NCI-H187 treated with DMSO at 0.1 percent for 48 hours (cell line): ENCODE data around the gene PDE9A.
"Not testable (repeated sequence)": the region's sequence is repeated elsewhere in the genome, so short reads cannot be mapped to it uniquely, and the experiment has no call there.

Experiments used
- DNase-seq: peaks from one replicate; lab custom pipeline; 2025; lab: John Stamatoyannopoulos, UW

The PDE9A gene

DNA sequence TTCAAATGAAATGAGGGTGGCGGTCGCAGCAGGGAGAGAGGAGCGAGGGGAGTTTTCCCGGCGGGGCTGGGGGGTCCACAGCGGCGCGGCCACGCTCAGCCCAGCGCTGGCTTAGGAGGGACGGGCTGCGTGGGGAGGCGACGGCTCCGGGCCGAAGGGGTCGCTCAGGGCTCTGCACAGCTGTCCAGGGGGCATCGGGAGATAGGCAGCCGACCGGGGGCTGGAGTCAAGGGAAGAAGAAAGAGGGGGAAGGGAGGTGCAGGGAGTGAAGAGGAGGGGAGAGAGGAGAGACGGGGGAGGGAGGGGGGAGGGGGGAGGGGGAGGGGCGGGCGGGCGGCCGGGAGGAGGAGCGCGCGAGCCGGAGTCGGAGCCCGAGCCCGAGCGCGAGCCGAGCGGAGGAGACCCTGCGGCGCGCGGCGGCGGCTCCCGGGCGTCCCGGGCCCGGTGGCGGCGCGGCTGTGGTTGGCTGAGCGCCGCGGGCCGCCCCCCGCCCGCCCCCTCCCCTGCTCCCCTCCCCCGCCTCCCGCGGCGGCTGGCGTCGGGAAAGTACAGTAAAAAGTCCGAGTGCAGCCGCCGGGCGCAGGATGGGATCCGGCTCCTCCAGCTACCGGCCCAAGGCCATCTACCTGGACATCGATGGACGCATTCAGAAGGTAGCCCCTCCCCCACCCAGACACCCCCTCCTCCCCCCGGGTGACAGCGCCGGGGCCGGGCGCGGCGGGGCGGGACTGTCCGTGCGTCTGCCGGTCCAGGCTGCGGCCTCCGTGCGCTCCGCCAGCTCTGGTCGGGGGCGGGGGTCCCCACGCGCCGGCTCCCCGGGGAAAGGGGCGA is at the start of gene PDE9A:
PDE9A (plus strand) TSS at position 391 of the 831 bp plus-strand sequence; CDS start at position 585, 194 bp downstream.
- DNase-seq: no peak

GRCh38 chr21:42607102-42607501 is 46.3 kb upstream of the PDE9A start:
- DNase-seq: no peak

GRCh38 chr21:42607525-42608102 is 45.8 kb upstream of the PDE9A start:
- no peak for DNase-seq

GRCh38 chr21:42608446-42608845 is 45.0 kb upstream of the PDE9A start:
- DNase-seq: no peak

- no peak for DNase-seq
These were observed 43.6 kb upstream of the PDE9A start for GRCh38 chr21:42609811-42610210.

DNA sequence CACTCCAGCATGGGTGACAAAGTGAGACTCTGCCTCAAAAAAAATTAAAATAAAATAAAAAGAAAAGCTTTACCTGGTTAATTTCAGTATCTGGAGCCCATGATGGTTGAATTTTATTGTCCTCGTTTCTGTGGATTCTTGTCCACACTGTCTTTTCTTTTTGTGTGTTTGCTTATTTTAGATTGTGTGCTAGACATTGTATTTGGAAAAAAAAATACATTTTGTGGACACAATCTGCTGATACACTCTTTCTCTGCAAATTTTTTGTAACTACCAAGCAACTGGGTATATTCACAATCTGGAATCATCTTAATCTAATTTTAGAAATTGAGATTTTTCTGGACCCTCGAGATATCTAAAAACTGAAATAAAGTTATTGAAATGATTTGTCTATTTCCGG is 41.6 kb upstream of the PDE9A start:
- no peak for DNase-seq

DNA sequence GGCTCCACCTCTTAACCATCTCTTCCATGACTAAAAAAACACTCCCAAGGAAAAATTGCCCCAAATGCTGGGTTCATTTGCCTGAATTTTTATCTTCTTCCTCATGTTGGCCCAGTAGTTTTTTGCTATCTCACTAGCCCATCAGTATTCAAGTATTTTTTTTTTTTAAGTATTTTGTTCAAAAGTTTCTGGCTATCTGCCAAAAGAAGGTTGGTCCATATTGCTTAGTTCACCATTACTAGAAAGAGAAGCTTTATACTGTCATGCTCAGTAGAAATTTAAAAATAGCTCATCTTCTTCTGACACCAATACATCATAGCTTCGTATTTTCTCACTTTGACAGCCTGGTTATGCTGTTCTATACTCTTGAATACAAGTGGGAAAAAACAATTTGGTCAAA is 41.0 kb upstream of the PDE9A start:
- DNase-seq: no peak

DNA sequence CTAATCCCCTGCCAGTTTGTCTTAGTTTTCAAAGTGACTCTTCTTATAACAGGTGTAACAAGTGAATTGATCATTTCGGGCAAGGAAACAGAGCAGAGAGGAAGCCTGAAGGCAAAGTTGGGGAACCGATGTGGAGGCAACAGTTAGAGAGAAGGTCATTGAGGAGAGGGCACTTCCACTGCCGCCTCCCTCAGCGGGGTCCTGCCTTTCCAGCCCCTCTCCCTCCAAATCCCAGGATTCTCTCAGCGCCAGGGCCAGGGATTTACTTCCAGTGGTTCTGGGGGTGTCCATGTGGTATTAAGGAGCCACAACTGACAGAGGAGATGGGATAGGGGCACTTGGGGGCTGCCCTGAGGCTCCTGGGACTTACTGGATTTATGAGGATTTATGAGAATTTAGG is 39.7 kb upstream of the PDE9A start:
- DNase-seq: no peak

DNA sequence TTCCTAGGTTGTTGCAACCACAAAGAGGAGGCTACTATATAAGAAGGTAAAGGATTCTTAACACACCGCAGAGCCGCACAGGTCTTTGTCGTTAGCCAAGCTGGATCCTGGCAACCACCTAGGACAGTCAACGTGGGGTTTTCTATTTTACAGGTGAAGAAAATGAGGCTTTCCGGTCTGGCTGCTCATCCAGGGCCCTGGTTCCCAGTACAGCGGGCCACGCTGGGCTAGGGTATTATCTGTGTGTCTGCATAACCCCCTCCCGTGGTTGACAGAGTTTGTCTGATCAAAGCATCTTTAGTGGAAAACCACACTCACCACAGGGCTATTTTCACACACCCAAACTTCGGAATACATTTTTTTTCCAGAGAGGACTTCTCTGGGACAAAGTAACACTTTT is 39.0 kb upstream of the PDE9A start:
- DNase-seq: no peak

DNA sequence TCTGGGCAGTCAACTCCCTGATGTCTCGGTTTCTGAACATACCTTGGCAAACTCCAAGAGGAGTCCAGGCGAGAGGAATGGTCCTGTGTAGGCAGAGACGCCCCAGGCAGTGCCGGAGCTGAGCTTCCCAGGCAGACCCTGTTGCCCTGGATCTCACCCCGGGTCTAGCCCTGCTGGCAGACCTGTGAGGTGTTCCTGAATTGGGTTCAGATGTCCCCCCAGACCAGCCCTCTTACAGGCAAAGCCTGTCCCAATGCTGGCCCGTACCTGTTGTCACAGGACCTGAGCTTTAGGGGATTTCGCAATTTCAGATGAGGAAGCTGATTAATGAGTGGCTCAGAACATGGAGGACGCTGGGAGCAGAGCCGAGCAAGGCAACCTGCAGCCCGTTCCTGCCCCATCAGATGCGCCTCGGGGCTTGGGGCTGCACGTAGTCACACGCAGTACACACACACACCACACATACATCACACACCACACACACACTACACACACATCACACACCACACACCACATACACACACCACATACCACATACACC is 38.5 kb upstream of the PDE9A start:
- no peak for DNase-seq

DNA sequence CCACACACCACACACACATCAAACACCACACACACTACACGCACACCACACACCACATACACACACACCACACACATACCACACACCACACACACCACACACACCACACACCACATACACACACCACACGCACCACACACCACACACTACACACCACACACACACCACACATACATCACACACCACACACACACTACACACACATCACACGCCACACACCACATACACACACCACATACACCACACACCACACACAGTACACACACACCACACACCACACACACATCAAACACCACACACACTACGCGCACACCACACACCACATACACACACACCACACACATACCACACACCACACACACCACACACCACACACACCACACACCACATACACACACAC is 38.0 kb upstream of the PDE9A start:
- DNase-seq: not testable (repeated sequence)

GRCh38 chr21:42615924-42616323 is 37.5 kb upstream of the PDE9A start:
- DNase-seq: no peak

GRCh38 chr21:42616446-42616845 is 37.0 kb upstream of the PDE9A start:
- DNase-seq: no peak

- DNase-seq: no peak
These were observed 36.5 kb upstream of the PDE9A start for GRCh38 chr21:42616941-42617340.

DNA sequence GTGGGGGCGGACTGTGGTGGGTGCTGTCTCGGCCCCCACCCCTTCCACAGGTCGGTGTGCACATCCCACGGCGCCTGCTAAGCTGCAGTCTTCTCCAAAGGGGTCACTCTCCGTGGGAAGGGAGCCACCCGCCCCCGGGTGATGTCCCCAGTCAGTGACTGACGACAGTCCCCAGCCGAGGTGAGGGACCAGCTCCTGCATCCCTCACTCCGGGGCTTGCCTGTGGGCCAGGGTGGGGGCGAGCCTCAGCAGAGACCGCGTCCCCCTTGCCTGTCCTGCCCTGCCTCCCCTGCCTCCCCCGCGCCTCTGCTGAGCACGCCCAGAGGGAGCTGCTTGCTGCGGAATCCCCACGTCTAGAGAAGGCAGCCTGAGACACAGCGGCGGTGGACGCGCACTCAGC is 35.9 kb upstream of the PDE9A start:
- DNase-seq: no peak

GRCh38 chr21:42618707-42619102 is 34.7 kb upstream of the PDE9A start:
- DNase-seq: no peak

GRCh38 chr21:42619166-42619565 is 34.3 kb upstream of the PDE9A start:
- DNase-seq: no peak

- DNase-seq: no peak
These were observed 33.6 kb upstream of the PDE9A start for GRCh38 chr21:42619841-42620240.

DNA sequence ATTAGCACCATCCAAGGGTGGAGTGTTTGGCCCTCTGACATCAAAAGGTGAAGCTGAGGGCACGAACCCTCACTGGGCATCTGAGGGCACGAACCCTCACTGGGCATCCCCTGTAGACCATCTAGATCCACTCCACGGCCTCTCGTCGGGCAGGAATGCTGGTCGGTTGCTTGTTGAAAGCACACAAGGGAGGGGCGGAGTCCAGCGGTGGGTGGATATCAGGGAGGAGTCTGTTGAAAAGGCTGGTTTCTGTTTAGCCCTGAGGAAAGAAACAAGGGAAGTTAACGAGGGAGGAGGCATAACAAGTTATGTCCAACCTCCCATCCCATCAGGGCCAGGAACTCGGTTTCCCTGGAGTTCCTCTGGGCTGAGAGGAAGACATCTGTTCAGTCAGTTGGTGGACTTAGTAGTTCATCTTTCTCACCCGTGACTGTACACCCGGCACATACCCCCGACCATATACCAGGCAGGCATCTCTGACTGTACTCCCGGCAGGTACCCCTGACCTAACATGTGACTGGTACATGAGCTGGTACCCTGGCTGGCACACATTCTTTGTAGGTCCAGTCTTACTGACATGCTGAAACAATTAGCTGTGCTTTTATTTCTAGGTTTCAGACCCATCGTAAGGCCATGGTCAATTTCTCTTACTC is 32.1 kb upstream of the PDE9A start:
- no peak for DNase-seq

- peak; percentile 97 for DNase-seq
These were observed 31.6 kb upstream of the PDE9A start for GRCh38 chr21:42621819-42622177.

GRCh38 chr21:42622284-42622683 is 31.1 kb upstream of the PDE9A start:
- no peak for DNase-seq

DNA sequence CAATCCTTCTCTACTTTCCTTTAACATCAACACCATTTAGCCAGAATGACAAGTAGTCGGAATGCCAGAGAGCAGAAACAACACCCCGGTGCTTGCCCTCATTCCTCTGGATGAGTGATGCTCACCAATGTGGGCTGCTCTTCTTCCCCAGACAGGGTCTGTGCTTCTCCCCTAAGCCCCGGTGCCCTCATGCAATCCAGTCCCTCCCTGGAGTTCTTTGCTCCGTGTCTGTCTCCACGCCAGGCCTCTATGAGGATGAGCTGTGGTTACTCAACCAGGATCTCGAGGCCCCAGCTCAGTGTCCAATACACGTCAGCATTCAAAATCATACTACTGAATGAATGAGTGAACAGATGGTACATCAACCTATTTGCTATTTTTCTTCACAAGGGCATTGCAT is 29.7 kb upstream of the PDE9A start:
- DNase-seq: no peak
